Fibroblast of skin of left biceps (primary cell): ENCODE measurements around the gene CHRNA4.

Source experiments
- DNase-seq, 2 experiments: peaks; one replicate each; pipeline ENCODE4 v3.0.0-alpha.2; 2013; ENCODE audit warnings: low read depth in 2 of 2

The CHRNA4 gene

GRCh38 chr20:63377951-63378381, 16.8 kb upstream of the CHRNA4 start:
- no peak for DNase-seq

- DNase-seq = no peak
Observed at GRCh38 chr20:63377256-63377941, 16.2 kb upstream of the CHRNA4 start.

GRCh38 chr20:63376283-63377250, 15.4 kb upstream of the CHRNA4 start:
- DNase-seq = no peak

- no peak for DNase-seq
Observed at GRCh38 chr20:63375438-63375837, 14.3 kb upstream of the CHRNA4 start.

- no peak for DNase-seq
Observed at GRCh38 chr20:63374504-63374903, 13.4 kb upstream of the CHRNA4 start.

GRCh38 chr20:63373996-63374395, 12.8 kb upstream of the CHRNA4 start:
- DNase-seq = no peak

GRCh38 chr20:63372971-63373885, 12.1 kb upstream of the CHRNA4 start:
- no peak for DNase-seq

GRCh38 chr20:63371291-63371865, 10.2 kb upstream of the CHRNA4 start:
- no peak for DNase-seq

- no peak for DNase-seq
Observed at GRCh38 chr20:63370618-63371187, 9.6 kb upstream of the CHRNA4 start.

GRCh38 chr20:63369724-63370617, 8.8 kb upstream of the CHRNA4 start:
- DNase-seq = no peak

GRCh38 chr20:63369024-63369530, 7.9 kb upstream of the CHRNA4 start:
- DNase-seq = no peak

GRCh38 chr20:63368151-63368550, 7.0 kb upstream of the CHRNA4 start:
- no peak for DNase-seq

- DNase-seq = no peak
Observed at GRCh38 chr20:63367446-63368055, 6.4 kb upstream of the CHRNA4 start.

GRCh38 chr20:63366390-63367365, 5.5 kb upstream of the CHRNA4 start:
- no peak for DNase-seq

- no peak for DNase-seq
Observed at GRCh38 chr20:63365601-63366389, 4.6 kb upstream of the CHRNA4 start.

- DNase-seq = no peak
Observed at GRCh38 chr20:63364801-63365585, 3.8 kb upstream of the CHRNA4 start.
